Measurements from ENCODE around the gene CUX1. TPM values are rescaled to one million over a fixed set of nuclear protein-coding genes. Genes with fewer than 3 reads are reported as not detected.

CUX1 gene
- total and polyA plus RNA-seq, 2 of the 13 experiments (the other 11 are each of a cell fraction or from before 2014, with no cell fraction given): 13.7 to 14.9 TPM

GRCh38 chr7:102122026-102122425, 304.6 kb downstream of the CUX1 start:
- TSS peak; percentile 51 for BruUV-seq (replicated peaks)
- ATAC-seq: no peak

More at GRCh38 chr7:102122026-102122425, 304.6 kb downstream of the CUX1 start:
- H3K4me3 ChIP-seq (replicated peaks in 1 of 3; ENCODE audit: insufficient read depth in 1 of 3, low read depth in 2 of 3, low read length in 3 of 3): peak overlapping the region in 1 of 3 experiments; percentile 37; a peak in 1 of 6 replicates
- no peaks in the 10 kb centered on the region for H4K20me1 ChIP-seq (ENCODE audit: insufficient read depth, low read length)
- peak overlapping the region; percentile 50 for H3K9ac ChIP-seq (ENCODE audit: insufficient read depth, low read depth, low read length)
- no peaks in the 10 kb centered on the region for H3K9me3 ChIP-seq (ENCODE audit: low read length)
- peaks cover 30% of the 10 kb centered on the region for H3K4me1 ChIP-seq (ENCODE audit: insufficient read depth, low read length)
- TF ChIP-seq MED13 (CRISPR knock-in tag; IDR thresholded peaks at IDR 0.05): no peak
- TF ChIP-seq ZNF747 (CRISPR knock-in tag; IDR thresholded peaks at IDR 0.05; ENCODE audit: borderline replicate concordance): no peak
- no peak for TF ChIP-seq DDIT3 (CRISPR knock-in tag; IDR thresholded peaks at IDR 0.05)
- no peak for TF ChIP-seq GPN1 (CRISPR knock-in tag; IDR thresholded peaks at IDR 0.05; ENCODE audit: borderline replicate concordance)
- TF ChIP-seq MAZ (IDR thresholded peaks at IDR 0.05; ENCODE audit: borderline replicate concordance, low read depth, low read length): no peak
- no peak for TF ChIP-seq MAZ (CRISPR knock-in tag; IDR thresholded peaks at IDR 0.05; ENCODE audit: low read depth)
- TF ChIP-seq MAFK (conservative IDR thresholded peaks at IDR 0.05 in 1 of 2, IDR thresholded peaks at IDR 0.05 in 1 of 2; ENCODE audit: low read length in 2 of 2): peak; percentile 100
- no peak for TF ChIP-seq SUZ12 (IDR thresholded peaks at IDR 0.05; ENCODE audit: low read depth, low read length)
- TF ChIP-seq NFE2L2 (IDR thresholded peaks at IDR 0.05; ENCODE audit: low read length): peak; percentile 76
- TF ChIP-seq ZNF782 (CRISPR knock-in tag; IDR thresholded peaks at IDR 0.05; ENCODE audit: borderline replicate concordance): no peak
- TF ChIP-seq MAFF (IDR thresholded peaks at IDR 0.05; ENCODE audit: low read depth, low read length): peak; percentile 100
- TF ChIP-seq ZNF691 (CRISPR knock-in tag; IDR thresholded peaks at IDR 0.05; ENCODE audit: borderline replicate concordance, low read depth): no peak
- peak; percentile 14 for TF ChIP-seq ASH2L (IDR thresholded peaks at IDR 0.05; ENCODE audit: insufficient read length, low read depth, low read length)
- TF ChIP-seq TP53 (CRISPR knock-in tag; conservative IDR thresholded peaks at IDR 0.05): 0 out of 2 replicates have a peak, but pooled peaks have one; percentile 4
- no peak for TF ChIP-seq ZNF879 (CRISPR knock-in tag; IDR thresholded peaks at IDR 0.05)
- no peak for TF ChIP-seq ZNF503 (CRISPR knock-in tag; IDR thresholded peaks at IDR 0.05)
- TF ChIP-seq PLSCR1 (CRISPR knock-in tag; IDR thresholded peaks at IDR 0.05; ENCODE audit: borderline replicate concordance): no peak
- TF ChIP-seq ZFP1 (CRISPR knock-in tag; IDR thresholded peaks at IDR 0.05): no peak
- no peak for TF ChIP-seq EED (CRISPR knock-in tag; IDR thresholded peaks at IDR 0.05)
- TF ChIP-seq ZNF512 (CRISPR knock-in tag; IDR thresholded peaks at IDR 0.05): no peak
- H3K27ac ChIP-seq (ENCODE audit: extremely low read length, insufficient read depth, low read length): peak overlapping the region; percentile 88
- no peaks in the 10 kb centered on the region for H3K27me3 ChIP-seq (ENCODE audit: control insufficient read depth in 1 of 2, insufficient read depth in 2 of 2, low read length in 2 of 2)
- in situ Hi-C loops (cut with HindIII; ENCODE audit: extremely low pct_ligation_motif_present, low pct_unique_long_range_greater_than_20kb): no loop called here
- CTCF ChIA-PET (ENCODE audit: low intra/inter-chr PET ratio, low total read pairs): no interaction called here
- no peaks in the 10 kb centered on the region for H3K79me2 ChIP-seq (ENCODE audit: insufficient read depth, low read length)
- WGBS (ENCODE audit: low lambda C conversion rate): 12% methylated on average over 3 of the region's 3 CpGs
- POLR2A ChIA-PET: interaction anchor here (0.9 to 1.1 kb wide), 3 partner anchors 12 to 241 kb away, joined by 3 read pairs; no protein-coding TSS in a partner anchor
- H3K4me2 ChIP-seq (ENCODE audit: low read depth, low read length): peak overlapping the region; percentile 64
- intact Hi-C loops (cut with micrococcal nuclease; ENCODE audit: unreplicated experiment): loop anchor here (1.0 kb wide), 1 partner anchor 12 kb away; no protein-coding TSS in a partner anchor
- no peak overlapping the region for H2AFZ ChIP-seq (ENCODE audit: low read length)
- H3K36me3 ChIP-seq (replicated peaks in 1 of 2; ENCODE audit: control insufficient read depth in 1 of 2, insufficient read depth in 2 of 2, low read length in 2 of 2): peaks cover 4 to 16% of the 10 kb centered on the region in 2 experiments; a peak in 3 of 5 replicates
- no peak for FAIRE-seq
- no peak for DNase-seq (ENCODE audit: low spot score)
